HG03432 (cell line): ENCODE measurements around the gene EPHB2.
"Not testable (repeated sequence)": the region's sequence is repeated elsewhere in the genome, so short reads cannot be mapped to it uniquely, and the experiment has no call there.

Experiments used
- ATAC-seq: cut with Tn5 transposase; IDR thresholded peaks from one replicate; pipeline ENCODE4 v1.9.1; 2021; ENCODE audit warnings: mild to moderate bottlenecking, moderate library complexity; ENCODE audit not compliant: unreplicated experiment

EPHB2 gene

DNA sequence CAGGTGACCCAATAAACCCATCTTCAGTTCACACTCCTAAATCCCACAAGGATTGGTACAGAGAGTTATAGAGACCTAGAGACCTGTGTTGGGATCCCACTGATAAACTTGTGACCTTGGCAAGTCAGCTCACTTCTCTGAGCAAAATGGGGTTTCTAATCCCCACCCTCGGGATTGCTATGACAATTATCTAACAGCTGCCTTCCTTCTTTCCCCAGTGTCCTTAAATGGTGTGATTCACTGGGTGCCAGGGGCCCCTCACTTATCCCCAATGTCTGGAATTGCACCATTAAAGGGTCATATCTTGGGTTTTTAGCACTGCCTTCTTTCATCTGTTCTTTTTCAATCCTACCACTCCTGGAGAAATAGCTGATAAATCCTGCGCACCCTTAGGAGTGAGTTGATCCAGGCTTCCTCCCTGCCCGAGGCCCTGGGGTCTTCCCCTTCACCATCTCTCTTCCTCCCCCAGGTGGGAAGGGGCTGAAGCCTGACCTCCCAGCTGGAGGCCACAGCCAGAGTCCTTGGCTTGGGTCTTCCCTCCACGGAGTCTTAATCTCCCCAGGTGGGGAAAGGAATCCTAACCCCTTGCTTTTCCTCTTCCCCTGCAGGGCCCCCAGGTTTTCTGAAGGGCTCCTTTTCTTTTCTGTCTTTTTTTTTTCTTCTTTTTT lies 222.3 kb downstream of the EPHB2 start:
- no peak for ATAC-seq

DNA sequence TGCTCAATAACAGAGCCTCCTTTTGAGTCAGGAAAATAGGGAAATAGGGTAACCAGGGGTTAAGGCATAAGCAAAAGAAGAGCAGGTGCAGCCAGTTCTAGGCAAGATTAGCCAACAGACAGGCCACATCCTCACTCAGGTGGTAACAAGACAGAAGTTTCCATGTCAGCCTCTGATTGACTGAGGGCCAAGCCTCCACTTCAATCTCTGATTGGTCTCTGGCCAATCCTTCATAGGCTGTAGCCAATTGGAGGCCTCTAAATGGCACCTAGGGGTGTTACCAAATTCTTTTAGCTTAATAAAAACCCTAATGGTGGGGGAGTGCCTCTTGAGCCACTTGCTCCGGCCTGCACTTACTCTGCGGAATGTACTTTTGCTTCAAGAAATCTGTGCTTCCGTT lies 224.8 kb downstream of the EPHB2 start:
- no peak for ATAC-seq

DNA sequence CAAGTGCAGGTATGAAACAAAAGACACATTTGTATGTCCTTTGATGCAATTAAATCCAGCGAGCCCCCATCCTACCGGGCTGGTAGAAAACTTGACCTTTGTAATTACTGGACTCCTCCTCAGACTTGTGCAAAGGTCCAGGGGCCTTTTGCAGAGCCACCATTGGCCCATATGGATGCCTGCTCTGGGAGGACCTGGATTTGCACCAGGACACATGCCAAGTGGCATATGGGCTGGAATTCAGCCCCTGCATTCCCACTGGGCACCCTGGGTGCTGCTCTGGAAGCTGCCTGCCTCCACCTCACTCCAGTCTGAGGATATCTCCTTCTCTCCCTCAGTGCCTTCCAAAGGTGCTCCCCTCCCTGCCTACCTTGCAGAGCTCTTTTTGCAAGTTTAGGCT lies 226.0 kb downstream of the EPHB2 start:
- ATAC-seq = no peak

DNA sequence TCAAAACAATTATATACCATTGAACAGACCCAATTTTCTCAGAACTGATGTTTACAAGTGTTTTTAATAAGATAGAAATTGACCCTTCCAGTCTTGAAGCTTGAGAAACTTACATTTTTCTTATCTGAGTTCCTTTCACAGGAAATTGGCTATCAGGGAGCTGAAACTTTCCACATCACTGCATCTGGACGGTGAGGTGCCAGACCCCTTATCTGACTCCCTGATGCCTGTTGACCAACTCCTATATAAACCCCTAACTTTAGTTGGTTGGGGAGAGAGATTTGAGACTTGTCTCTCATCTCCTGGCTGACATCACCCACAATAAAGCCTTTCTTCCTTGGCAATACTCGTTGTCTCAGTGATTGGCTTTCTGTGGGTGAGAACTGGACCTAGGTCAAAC lies 230.6 kb downstream of the EPHB2 start:
- ATAC-seq = no peak

DNA sequence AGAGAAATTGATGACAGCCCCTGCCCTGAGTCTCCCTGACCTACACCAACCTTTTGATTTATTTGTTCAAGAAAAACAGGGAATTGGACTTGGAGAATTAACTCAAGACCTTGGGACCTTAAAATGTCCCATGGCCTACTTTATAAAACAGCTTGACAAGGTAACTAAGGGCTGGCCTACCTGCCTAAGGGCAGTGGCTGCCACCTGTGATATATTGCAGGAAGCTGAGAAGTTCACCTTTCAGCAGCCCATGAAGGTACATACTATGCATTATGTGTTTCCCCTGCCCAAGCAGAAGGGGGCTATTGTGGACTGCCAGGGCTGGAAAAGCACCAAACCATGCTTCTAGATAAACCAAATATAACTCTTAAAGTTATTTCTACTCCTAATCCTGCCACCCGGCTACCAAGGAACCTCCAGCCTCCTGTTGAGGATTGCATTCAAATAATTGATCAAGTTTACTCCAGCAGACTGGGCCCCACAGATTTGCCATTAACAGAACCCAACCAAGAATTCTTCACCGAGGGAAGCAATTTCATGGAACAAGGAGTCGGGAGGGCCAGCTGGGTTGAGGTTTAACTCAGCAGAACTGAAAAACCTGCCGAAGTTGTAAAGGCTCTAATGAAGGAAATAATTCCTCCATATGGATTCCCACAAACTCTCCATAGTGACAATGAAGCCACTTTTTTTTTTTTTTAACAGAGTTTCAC lies 233.9 kb downstream of the EPHB2 start:
- ATAC-seq = no peak

DNA sequence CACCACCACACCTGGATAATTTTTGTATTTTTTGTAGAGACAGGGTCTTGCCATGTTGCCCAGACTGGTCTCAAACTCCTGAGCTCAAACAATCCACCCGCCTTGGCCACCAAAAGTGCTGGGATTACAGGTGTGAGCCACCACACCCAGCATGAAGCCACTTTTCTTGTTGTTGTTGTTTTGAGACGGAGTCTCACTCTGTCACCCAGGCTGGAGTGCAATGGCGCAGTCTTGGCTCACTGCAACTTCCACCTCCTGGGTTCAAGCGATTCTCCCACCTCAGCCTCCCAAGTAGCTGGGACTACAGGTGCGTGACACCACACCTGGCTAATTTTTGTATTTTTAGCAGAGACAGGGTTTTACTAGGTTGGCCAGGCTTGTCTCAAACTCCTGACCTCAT lies 234.5 kb downstream of the EPHB2 start:
- not testable (repeated sequence) for ATAC-seq

DNA sequence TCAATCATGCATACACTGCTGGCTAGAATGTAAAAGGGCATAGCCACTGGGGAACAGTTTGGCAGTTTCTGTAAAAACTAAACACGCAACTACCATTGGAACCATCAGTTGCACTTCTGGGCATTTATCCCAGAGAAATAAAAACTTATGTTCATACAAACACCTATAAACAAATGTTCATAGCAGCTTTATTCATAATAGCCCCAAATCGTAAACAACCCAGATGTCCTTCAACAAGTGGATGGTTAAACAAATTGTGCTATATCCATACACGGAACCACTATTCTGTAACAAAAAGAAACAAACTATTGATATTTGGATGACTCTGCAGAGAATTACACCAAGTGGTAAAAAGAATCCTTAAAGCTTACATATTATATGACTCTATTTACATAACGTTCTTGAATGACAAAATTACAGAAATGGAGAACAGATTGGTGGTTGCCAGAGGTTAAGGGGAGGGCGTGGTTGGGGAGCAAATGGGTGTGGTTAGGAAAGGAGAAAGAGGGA lies 239.2 kb downstream of the EPHB2 start:
- no peak for ATAC-seq

DNA sequence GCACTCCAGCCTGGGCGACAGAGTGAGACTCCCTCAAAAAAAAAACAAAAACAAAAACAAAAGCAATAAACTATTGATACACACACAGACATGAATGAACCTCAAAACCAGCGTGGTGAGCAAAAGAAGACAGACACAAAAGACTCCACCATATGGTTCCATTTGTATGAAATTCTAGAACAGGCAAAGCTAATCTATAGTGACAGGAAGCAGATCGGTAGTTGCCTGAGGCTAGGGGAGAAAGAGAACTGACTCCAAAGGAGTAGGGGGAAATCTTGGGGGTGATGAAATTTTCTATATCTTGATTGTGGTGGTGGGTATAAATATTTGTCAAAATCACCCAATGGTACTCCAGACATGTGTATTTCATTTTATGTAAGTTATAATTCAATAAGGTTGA lies 241.2 kb downstream of the EPHB2 start:
- no peak for ATAC-seq

DNA sequence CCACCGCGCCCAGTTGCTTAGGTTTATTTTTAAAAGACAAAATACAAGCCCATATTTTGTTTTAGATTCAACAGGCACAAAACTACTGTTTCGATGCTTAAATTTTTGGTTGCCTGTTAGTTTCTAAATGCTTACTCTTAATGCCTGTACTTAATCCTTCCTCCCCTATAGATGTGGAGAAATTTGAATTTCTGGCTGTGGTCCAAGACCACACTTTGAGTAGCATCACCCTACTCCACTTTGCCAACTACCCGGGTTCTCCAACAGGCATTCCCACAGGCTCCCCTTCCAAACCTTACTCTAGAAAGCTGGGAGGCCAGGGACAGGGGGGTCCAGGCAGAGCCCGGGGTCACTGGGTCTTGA lies 242.0 kb downstream of the EPHB2 start:
- ATAC-seq = no peak

DNA sequence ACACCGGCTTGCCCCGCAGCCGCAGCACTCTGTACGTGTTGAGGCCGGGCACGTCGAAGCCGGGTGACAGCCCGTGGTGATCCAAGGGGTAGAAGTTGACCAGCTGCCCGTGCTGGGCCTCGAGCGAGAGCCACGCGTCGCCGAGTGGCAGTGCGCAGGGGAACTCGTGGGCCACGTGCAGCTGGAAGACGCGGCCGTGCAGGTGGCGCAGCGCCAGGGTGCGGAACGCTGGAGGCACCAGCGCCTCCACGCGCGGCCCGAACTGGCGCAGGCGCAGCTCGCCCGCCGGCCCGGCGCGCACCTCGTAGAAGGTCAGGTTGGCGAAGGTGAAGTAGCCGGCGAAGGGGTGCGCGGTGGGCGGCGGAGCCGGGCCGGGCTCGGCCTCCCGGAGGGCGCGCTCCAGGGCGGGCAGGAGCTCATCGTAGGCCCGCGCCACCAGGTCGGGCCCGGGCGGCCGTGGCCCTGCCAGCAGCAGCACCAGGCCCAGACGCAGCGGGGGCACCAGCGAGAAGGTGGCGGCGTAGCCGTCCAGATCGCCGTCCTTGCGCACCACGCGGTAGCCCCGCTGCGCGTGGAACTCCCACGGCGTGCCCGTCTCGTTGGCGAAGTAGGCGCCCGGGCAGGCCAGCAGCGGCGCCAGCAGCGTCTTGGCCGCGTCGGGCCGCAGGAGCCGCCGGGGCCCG lies 242.6 kb downstream of the EPHB2 start:
- no peak for ATAC-seq

DNA sequence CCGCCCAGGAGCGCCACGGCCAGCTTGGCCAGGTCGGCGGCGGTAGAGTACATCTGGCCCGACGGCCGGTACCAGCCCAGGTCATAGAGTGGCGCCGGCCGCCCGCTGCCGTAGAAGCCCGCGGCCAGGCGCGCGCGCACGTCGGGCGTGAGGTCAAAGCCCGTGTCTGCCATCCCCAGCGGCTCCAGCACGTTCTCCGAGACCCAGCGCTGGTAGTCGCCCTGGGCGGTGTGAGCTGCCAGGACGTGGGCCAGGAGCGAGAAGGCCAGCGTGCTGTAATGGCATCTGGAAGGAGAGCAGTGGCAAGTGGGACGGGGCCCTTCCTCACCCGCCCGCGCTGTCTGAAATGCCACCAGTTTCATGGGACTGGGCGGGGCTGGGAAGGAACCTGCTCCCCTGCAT lies 243.1 kb downstream of the EPHB2 start:
- no peak for ATAC-seq

DNA sequence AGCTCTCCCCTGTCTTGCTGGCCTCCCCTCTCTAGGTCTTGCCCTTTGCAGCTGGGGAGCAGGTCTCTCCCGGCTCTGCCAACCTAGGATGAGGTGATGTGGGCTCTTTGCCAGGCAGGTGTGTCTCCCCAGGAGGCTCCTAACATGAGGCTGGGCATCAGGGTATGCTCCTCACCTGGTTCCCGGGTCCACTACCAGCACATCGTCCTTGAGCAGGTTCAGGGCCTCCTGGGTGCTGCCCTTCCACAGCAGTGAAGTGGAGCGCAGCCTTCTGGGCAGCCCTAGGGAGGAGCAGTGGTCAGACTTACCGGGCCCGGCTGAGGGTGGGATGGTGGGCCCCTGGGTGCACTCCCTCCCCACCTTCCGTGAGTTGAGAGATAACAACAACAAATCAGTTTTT lies 244.5 kb downstream of the EPHB2 start:
- no peak for ATAC-seq

DNA sequence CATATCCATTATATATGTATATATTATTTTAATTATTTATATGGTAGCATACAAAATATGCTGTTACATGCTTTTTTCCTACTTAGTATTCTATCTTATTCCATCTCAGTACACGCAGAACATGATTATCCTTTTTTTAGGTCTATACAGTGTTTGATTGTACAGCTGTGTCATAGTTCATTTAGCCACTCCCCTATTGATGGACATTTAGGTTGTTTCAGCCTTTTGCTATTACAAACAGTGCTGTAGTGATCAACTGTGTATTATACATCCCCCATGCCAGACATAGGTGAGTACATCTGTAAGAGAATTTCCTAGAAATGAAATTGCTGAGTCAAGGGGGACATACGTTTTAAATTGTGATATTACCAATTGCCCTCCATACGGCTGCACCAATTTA lies 246.4 kb downstream of the EPHB2 start:
- ATAC-seq = no peak

DNA sequence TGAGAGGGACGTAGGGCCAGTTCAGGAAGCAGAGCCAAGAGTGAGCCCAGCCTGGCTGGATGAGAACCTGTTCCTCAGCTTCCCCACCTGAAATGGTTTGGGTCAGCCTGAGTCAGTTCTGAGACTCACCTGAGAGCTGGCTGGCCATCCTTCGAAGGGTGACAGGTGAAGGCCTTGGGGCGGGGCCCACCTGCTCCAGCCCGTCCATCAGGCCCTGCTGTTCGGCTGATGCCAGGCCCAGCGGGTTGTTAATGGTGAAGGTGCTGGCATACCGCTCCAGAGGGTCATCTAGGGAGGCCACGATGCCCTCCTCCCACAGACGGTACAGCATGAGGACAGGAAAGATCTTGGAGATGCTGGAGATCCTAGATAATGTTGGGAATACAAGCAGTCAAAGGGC lies 247.9 kb downstream of the EPHB2 start:
- no peak for ATAC-seq

DNA sequence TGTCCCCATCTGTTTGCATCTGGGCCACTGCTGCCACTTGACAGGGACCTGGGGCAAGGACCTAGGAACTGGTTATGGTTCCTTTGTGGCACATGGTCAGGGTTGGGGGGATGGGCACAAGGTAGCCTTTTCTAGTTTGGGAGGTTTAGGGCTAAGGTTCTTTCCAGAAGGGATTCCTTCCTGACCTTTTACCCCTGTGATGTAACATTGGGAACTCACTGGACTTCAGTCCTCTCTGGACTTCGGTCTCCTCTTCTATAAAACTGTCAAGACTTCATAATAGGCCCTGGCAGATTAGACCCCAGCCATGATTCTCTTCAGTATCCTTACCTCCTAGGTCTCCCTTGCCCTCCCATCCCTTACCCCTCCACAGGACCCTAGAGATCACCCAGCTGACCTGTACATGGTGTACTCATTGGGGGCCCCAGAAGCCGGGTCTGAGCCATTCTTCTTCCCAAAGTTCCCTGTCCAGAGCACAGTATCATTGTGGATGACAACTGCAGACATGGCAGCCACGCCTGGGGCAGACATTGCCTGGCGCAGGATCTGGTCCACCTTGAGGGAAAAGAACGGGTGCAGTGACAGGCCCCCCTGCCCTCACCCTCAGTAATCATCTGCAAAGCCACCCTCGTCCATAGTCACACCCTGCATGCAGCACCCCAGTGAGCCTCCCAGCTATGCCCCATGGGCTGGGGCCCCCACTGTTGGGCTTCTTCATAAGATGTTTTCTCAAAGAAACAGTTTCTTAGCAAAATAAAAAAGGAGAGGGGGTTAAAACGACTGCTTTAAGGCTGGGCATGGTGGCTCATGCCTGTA lies 249.1 kb downstream of the EPHB2 start:
- ATAC-seq = no peak

DNA sequence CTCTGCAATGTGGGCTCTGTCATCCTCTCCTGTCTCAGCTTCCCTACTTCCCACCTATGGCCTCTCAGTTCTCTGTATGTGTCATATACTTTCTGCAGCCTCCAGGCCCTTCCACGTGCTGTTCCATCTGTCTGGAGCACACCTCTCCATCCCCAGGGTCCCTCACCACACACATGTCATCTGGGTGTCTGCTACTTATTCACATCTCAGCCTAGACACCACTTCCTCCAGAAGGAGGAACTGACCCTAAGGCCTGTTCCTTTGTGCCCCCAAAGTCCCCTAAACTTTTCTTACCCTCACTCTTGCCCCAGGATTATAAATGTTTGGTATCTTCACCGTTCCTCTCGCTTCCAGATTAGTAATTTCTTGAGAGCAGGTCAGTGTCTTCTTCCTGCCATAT lies 251.9 kb downstream of the EPHB2 start:
- no peak for ATAC-seq

DNA sequence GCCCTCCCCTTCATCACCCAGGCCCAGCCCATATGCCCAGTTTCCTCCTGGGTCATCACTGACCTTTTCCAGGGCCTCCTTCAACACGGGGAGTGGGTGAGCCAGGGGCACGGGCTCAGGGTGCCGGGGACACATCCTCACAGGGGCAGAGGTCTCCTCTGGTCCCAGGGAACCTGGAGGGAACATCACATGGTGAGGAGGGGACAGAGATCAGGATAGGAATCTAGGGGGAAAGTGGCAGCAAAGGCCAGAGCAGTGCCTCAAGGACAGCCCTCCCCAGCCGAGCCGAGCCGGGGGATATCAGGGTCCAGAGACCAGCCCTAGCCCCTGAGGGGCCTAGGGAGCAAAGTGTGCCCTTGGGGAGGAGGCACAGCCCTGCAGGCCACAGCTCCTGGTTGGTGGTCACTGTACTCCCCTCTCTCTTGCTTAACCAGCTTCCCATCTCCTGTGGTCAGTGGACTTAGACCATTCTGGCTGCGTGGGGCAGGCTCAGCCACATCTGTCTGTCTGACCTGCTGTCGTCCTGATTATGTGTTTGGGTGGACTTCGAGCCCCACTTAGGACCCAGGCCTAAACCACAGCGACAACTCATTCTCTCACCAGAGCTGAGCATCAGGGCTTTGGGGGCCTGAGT lies 252.5 kb downstream of the EPHB2 start:
- ATAC-seq = no peak

DNA sequence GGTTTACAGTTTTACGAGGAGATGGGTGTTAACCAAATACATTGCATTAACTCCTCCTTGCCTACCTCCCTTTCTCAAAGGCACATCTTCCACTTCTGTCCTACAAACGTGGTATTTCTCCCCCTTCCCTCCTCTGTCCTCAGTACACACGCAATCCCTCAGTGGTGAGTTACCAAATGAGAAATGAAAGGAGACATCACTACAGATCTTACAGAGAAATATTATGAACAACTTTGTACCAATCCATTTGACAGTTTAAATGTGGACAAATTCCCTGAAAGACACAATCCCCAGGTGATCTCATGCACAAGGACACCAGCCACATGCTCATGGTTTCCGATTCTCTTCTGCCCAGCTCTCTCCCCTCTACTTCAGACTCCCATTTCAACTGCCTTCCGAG lies 255.7 kb downstream of the EPHB2 start:
- no peak for ATAC-seq

DNA sequence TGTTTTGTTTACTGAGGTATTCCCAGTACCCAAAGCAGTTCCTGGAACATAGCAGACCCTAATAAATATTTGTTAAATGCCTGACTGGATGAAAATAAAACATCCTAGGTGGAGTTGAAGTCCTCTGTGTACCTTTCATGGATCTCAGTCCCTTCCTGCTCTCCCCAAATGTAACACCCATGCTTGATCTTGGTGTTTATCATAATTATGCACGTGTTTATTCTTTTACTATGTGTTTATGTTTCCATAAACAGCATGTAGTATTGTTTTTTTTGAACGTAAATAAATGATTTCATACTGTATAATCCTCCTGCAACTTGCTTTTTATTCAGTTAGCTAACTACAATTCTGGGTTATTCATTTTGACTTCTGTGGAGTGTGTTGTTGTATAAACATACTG lies 257.2 kb downstream of the EPHB2 start:
- no peak for ATAC-seq

DNA sequence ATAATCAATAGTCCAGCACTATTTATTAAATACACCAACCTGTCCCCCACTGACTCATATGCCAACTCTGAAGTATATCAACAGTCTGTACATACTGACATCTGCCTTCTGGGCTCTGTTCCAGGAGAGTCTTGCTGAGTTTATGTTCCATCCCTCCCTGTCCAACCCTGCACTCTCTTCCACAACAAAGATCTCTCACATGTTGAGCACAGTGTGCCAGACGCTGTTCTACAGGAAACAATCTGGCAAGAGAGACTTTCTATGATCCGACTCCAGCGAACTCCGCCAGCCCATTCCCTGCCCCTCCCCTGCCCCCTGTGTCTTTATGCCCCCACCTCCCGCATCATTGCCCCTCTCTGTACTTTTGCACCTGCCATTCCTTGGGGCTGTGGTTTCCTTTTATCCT lies 258.7 kb downstream of the EPHB2 start:
- no peak for ATAC-seq

DNA sequence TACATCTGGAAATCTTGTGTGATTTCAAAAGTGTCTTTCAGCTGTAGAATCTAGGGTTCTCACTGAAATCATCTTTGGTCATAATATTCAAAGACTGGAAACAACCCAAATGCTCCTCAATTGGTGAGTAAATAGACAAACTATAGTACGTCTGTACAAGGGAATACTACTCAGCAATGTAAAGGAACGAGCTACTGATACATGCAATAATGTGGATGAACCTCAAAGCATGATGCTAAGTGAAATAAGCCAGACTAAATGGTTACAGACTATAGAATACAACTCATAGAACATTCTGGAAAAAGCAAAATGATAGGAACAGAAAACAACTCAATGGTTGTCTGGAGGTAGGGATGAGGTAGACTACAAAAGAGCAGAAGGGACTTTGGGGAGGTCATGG lies 259.5 kb downstream of the EPHB2 start:
- ATAC-seq = no peak
